ENCODE results near the gene ATAD2B. TPM values are rescaled to one million over a fixed set of nuclear protein-coding genes. Genes with fewer than 3 reads are reported as not detected.

Gene ATAD2B
- total RNA-seq, 4 donors from 2014 or later = 28.8 to 81.9 (median 31.8) TPM

GRCh38 chr2:23761638-23762037 lies 165.3 kb downstream of the ATAD2B start:
- DNase-seq (ENCODE audit: low spot score in 2 of 2) = no peak
- H3K4me3 ChIP-seq = no peak overlapping the region
- no peaks in the 10 kb centered on the region for H3K9me3 ChIP-seq
- no peak for TF ChIP-seq POLR2A (IDR thresholded peaks at IDR 0.05)
- no peak for TF ChIP-seq POLR2AphosphoS5 (IDR thresholded peaks at IDR 0.05)
- no peak for TF ChIP-seq EP300 (IDR thresholded peaks at IDR 0.05)
- no peak for TF ChIP-seq CTCF (IDR thresholded peaks at IDR 0.05)
- H3K27me3 ChIP-seq = no peaks in the 10 kb centered on the region
- no peak overlapping the region for H3K27ac ChIP-seq
- peaks cover 17% of the 10 kb centered on the region for H3K36me3 ChIP-seq
- 16% methylated on average over 1 of the region's 1 CpG for WGBS
- no peaks in the 10 kb centered on the region for H3K4me1 ChIP-seq

DNA sequence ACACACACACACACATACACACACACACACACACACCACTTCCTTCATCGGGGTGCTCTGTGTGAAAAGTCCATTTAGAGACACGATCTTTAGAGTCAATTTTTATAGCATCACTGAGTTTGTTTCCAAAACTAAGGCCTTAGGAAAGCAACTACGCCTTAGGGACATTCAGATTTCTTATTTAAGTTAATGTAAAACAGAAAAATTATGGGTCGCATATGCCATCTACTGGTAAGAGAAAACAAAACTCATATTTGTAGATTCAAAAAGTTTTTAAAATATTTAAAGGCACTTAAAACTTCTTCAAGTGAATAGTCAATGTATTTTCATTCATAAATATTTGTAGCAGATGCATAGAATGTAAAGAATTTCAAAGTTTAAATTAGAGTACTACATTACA lies 166.2 kb downstream of the ATAD2B start:
- Histone ChIP-seq H3K27ac (no peak overlapping the region), H3K4me3 (no peak overlapping the region), H3K27me3 (no peaks in the 10 kb centered on the region), H3K4me1 (no peaks in the 10 kb centered on the region), H3K9me3 (no peaks in the 10 kb centered on the region), H3K36me3 (peaks cover 19% of the 10 kb centered on the region)
- no peak for DNase-seq (ENCODE audit: low spot score in 2 of 2)
- TF ChIP-seq CTCF (IDR thresholded peaks at IDR 0.05) (no peak), EP300 (IDR thresholded peaks at IDR 0.05) (no peak), POLR2A (IDR thresholded peaks at IDR 0.05) (no peak), POLR2AphosphoS5 (IDR thresholded peaks at IDR 0.05) (no peak)
- WGBS = 43% methylated on average over 4 of the region's 4 CpGs

DNA sequence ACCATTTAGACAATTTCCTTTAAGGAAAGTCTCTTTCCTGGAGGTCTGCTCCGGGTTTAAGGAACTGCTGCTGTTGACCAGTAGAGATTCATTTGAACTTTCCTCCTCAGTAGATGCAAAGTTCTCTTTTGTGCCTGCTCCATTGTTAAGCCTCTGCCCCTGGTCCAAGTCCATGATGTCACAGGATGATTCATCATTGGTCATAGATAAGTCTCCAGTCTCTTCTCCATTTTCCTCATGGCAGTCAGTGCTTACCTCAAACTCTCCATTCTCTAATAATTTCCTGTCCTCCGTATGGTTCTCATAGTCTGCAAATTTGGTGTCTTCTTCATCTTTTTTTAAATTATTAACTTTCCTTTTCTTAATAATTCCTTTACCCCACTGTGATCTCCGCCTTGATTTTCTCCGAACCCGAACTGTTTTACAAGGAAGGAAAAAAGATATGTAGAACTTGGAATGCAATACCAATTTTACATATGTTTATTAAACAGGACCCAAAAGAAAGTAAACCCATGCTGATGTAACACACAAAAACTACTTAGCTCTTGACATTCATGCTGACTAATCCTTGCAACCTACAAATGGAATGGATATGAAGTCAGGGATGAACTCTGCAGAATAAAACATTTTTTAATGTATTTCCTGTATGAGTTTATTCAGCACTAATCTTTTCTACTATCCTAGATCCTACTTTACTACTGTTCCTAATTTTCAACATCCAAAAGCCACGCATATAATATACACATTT lies 169.1 kb downstream of the ATAD2B start:
- WGBS = 92% methylated on average over 6 of the region's 6 CpGs

DNA sequence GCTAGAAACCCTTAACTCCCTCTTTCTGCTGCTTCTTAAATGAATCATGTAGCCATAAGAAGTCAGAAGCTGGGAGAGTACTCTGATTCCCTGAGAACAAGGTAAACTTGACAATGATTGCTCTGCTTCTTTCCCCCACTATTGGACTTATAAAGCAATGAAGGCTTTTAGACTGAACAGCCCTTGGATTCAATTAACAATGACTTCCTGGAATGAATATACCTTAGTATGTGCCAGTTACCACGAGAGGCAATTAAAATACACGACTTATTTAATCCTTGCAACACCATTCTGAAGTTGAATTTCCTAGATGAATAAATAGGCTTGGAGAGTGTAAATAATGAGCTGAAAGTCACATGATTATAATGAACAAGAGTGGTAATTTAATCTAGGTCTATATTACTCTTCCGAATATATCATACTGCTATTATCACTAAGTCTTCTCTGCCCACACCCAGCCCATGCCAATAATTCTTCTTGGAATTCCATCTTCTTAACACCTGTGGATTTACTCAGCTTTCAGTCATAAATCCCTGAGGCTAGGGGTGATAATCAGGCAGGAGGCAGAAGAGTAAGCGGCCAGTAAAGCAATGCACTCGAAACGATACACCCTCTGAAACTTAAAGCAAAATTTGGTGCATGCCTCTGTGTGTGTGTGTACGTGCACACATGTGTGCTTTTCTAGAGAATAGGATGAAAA lies 170.2 kb downstream of the ATAD2B start:
- H3K27me3 ChIP-seq = no peaks in the 10 kb centered on the region
- no peaks in the 10 kb centered on the region for H3K4me1 ChIP-seq
- no peaks in the 10 kb centered on the region for H3K9me3 ChIP-seq
- H3K36me3 ChIP-seq = peaks cover 15% of the 10 kb centered on the region
- 58% methylated on average over 7 of the region's 7 CpGs for WGBS
- no peak overlapping the region for H3K4me3 ChIP-seq
- H3K27ac ChIP-seq = no peak overlapping the region
- TF ChIP-seq POLR2A (IDR thresholded peaks at IDR 0.05) = no peak
- TF ChIP-seq EP300 (IDR thresholded peaks at IDR 0.05) = no peak
- no peak for TF ChIP-seq POLR2AphosphoS5 (IDR thresholded peaks at IDR 0.05)
- TF ChIP-seq CTCF (IDR thresholded peaks at IDR 0.05) = no peak
- no peak for DNase-seq (ENCODE audit: low spot score in 2 of 2)

More for the DNA sequence above, 169.1 kb downstream of the ATAD2B start:
- Histone ChIP-seq H3K36me3 (peaks cover 12% of the 10 kb centered on the region), H3K27ac (no peak overlapping the region), H3K27me3 (no peaks in the 10 kb centered on the region), H3K4me3 (no peak overlapping the region), H3K4me1 (no peaks in the 10 kb centered on the region), H3K9me3 (no peaks in the 10 kb centered on the region)
- DNase-seq (ENCODE audit: low spot score in 2 of 2) = no peak
- TF ChIP-seq EP300 (IDR thresholded peaks at IDR 0.05) (no peak), POLR2AphosphoS5 (IDR thresholded peaks at IDR 0.05) (no peak), CTCF (IDR thresholded peaks at IDR 0.05) (no peak), POLR2A (IDR thresholded peaks at IDR 0.05) (no peak)

DNA sequence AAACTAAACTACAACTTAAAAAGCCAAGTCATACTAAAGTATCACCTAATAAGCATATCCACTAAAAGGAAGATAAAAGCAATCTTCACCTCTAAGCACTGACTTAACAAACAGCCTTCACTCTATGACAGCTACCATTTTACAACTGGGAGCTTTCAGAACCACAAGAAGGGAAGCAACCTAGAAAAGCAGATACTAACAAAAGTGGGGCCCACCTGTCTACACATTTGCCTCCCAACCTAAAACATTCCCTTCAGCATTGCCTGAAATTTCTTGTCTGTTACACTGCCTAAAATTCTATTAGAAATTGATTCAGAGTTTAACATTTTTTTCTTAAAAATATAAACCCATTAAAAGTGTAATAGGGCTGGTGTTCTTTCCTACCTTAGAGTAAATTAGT lies 172.0 kb downstream of the ATAD2B start:
- Histone ChIP-seq H3K27me3 (no peaks in the 10 kb centered on the region), H3K4me3 (no peak overlapping the region), H3K9me3 (no peaks in the 10 kb centered on the region), H3K27ac (no peak overlapping the region), H3K4me1 (no peaks in the 10 kb centered on the region), H3K36me3 (peaks cover 31% of the 10 kb centered on the region)
- TF ChIP-seq POLR2A (IDR thresholded peaks at IDR 0.05) (no peak), EP300 (IDR thresholded peaks at IDR 0.05) (no peak), CTCF (IDR thresholded peaks at IDR 0.05) (no peak), POLR2AphosphoS5 (IDR thresholded peaks at IDR 0.05) (no peak)
- no peak for DNase-seq (ENCODE audit: low spot score in 2 of 2)
